K562 (cell line): ENCODE results near the gene C1orf21. TPM values are rescaled to one million over a fixed set of nuclear protein-coding genes. Genes with fewer than 3 reads are reported as not detected.

Source experiments
- ATAC-seq: fragments of 200-7000 bp; cut with Tn5 transposase; 3 replicates; pipeline ENCODE4 v1.9.1; 2020; ENCODE audit warnings: moderate library complexity
- BruUV-seq: library from RNA; stranded (reverse); fragments of 400-500 nt; replicated peaks from 2 replicates; lab custom pipeline; 2021; lab: Mats Ljungman, UMichigan
- CTCF ChIA-PET: fragments of 300-600 bp; formaldehyde crosslinking; extraction: SDS; loops from one replicate; lab custom pipeline; 2021; ENCODE audit warnings: low intra/inter-chr PET ratio; lab: Yijun Ruan, JAX
- POLR2A ChIA-PET: fragments of 300-600, 350-650 bp; sonication (Branson Sonifier 250); formaldehyde crosslinking; extraction: SDS; loops from one replicate; lab custom pipeline; 2021; ENCODE audit warnings: antibody characterized with exemption, inconsistent platforms; lab: Yijun Ruan, JAX
- DNase-seq, 4 experiments: peaks; one replicate each; pipeline versions ENCODE4 v3.0.0 to v3.0.0-alpha.2; 2011 to 2018; ENCODE audit warnings: low spot score in 3 of 4, mixed read lengths in 3 of 4; ENCODE audit errors: extremely low read depth in 1 of 4
- FAIRE-seq: peaks from 2 replicates; lab custom pipeline; 2011; peaks lifted over from hg19 to GRCh38; lab: Jason Lieb, UNC
- H2AFZ ChIP-seq: 2 replicates; pipeline ENCODE4 v1.6.0; 2011; ENCODE audit warnings: low read depth, low read length, control low read depth, inconsistent platforms
- H3K27ac ChIP-seq: fragments of 200-600 bp; 3 replicates; pipeline ENCODE4 v1.8.0; 2011; ENCODE audit warnings: low read depth, mild to moderate bottlenecking, control low read depth, inconsistent platforms, low read length, moderate library complexity, mixed read lengths; ENCODE audit errors: extremely low read depth
- H3K27me3 ChIP-seq, 2 experiments: fragments of 300-600 bp in 1 of 2; 2 replicates in 1 of 2; 3 replicates in 1 of 2; pipeline versions ENCODE4 v1.6.0 to v1.8.0; 2011; ENCODE audit warnings: inconsistent platforms in 2 of 2, low read length in 2 of 2, mild to moderate bottlenecking in 1 of 2, mixed read lengths in 1 of 2, moderate library complexity in 1 of 2; ENCODE audit not compliant: control insufficient read depth in 2 of 2, insufficient read depth in 2 of 2
- H3K36me3 ChIP-seq: fragments of 300-600 bp; 3 replicates; pipeline ENCODE4 v1.8.0; 2011; ENCODE audit warnings: mild to moderate bottlenecking, low read length, inconsistent platforms; ENCODE audit not compliant: control insufficient read depth, insufficient read depth
- H3K4me1 ChIP-seq, 2 experiments: fragments of 200-600 bp in 1 of 2; replicated peaks in 1 of 2; 2 replicates in 1 of 2; 3 replicates in 1 of 2; pipeline versions ENCODE4 v1.5.1 to v1.8.0; 2011; ENCODE audit warnings: inconsistent platforms in 2 of 2, low read length in 2 of 2, mild to moderate bottlenecking in 1 of 2, mixed read lengths in 1 of 2, moderate library complexity in 1 of 2; ENCODE audit not compliant: control insufficient read depth in 2 of 2, insufficient read depth in 2 of 2
- H3K4me2 ChIP-seq: 2 replicates; pipeline ENCODE4 v1.6.1; 2011; ENCODE audit warnings: low read length, control low read depth, inconsistent platforms, mixed read lengths; ENCODE audit not compliant: insufficient read depth
- H3K4me3 ChIP-seq: fragments of 200-600 bp; sonication (generic), shearing (Covaris generic); 2 replicates; pipeline ENCODE4 v1.5.1; 2016; ENCODE audit warnings: control low read depth, inconsistent platforms
- H3K79me2 ChIP-seq: fragments of 200-600 bp; 3 replicates; pipeline ENCODE4 v1.8.0; 2011; ENCODE audit warnings: low read length, inconsistent platforms; ENCODE audit not compliant: control insufficient read depth, insufficient read depth
- H3K9ac ChIP-seq, 2 experiments: 2 replicates each; pipeline versions ENCODE4 v1.6.0 to v1.6.1; 2011; ENCODE audit warnings: low read depth in 2 of 2, low read length in 2 of 2, control low read depth in 1 of 2, inconsistent platforms in 1 of 2, mild to moderate bottlenecking in 1 of 2, mixed read lengths in 1 of 2; ENCODE audit not compliant: insufficient read depth in 1 of 2
- H3K9me1 ChIP-seq: one replicate; pipeline ENCODE4 v1.6.0; 2011; ENCODE audit warnings: inconsistent platforms, mild to moderate bottlenecking, low read length, moderate library complexity; ENCODE audit not compliant: control insufficient read depth, insufficient read depth
- H3K9me3 ChIP-seq: replicated peaks from 2 replicates; pipeline ENCODE4 v1.5.1; 2011; ENCODE audit warnings: low read depth, low read length, inconsistent platforms; ENCODE audit not compliant: control insufficient read depth, insufficient read depth
- H4K20me1 ChIP-seq: replicated peaks from 2 replicates; pipeline ENCODE4 v1.6.1; 2011; ENCODE audit warnings: low read length, inconsistent platforms, mixed read lengths; ENCODE audit not compliant: control insufficient read depth, insufficient read depth
- ASH1L ChIP-seq: fragments of 450-650 bp; IDR thresholded peaks from 2 replicates; pipeline ENCODE4 v1.6.1; 2018; ENCODE audit warnings: borderline replicate concordance, mild to moderate bottlenecking, low read depth; ENCODE audit not compliant: partially characterized antibody
- CBFB ChIP-seq: sonication (generic); formaldehyde crosslinking; IDR thresholded peaks from 2 replicates; pipeline ENCODE4 v1.4.0; 2020; ENCODE audit warnings: mild to moderate bottlenecking, missing genetic modification reagents
- CTBP1 ChIP-seq: fragments of 450-650 bp; IDR thresholded peaks from 2 replicates; pipeline ENCODE4 v1.6.1; 2016; ENCODE audit warnings: borderline replicate concordance
- DNMT1 ChIP-seq: fragments of 450-650 bp; IDR thresholded peaks from 2 replicates; pipeline ENCODE4 v1.6.1; 2016; ENCODE audit warnings: antibody characterized with exemption, mild to moderate bottlenecking
- ELK3 ChIP-seq: fragments of 450-650 bp; formaldehyde crosslinking; IDR thresholded peaks from 2 replicates; pipeline ENCODE4 v1.4.0; 2020; ENCODE audit warnings: mild to moderate bottlenecking
- MCM2 ChIP-seq: fragments of 450-650 bp; IDR thresholded peaks from 2 replicates; pipeline ENCODE4 v1.6.1; 2017; ENCODE audit warnings: low read depth, mild to moderate bottlenecking
- NONO ChIP-seq, 2 experiments: fragments of 200-400 bp in 1 of 2; fragments of 450-650 bp in 1 of 2; formaldehyde crosslinking in 1 of 2; IDR thresholded peaks; 2 replicates each; pipeline ENCODE4 v1.6.1; 2017; ENCODE audit warnings: low read depth in 2 of 2, mild to moderate bottlenecking in 2 of 2, moderate library complexity in 2 of 2, low read length in 1 of 2
- OTX1 ChIP-seq: fragments of 450-650 bp; formaldehyde crosslinking; IDR thresholded peaks from 2 replicates; pipeline ENCODE4 v1.4.0; 2022; ENCODE audit warnings: mild to moderate bottlenecking
- RCOR1 ChIP-seq, 2 experiments: IDR thresholded peaks; 2 replicates each; pipeline ENCODE4 v1.6.1; 2012; ENCODE audit warnings: low read depth in 2 of 2, low read length in 2 of 2, borderline replicate concordance in 1 of 2, improper control_type of control experiment in 1 of 2
- THRB ChIP-seq: fragments of 450-650 bp; formaldehyde crosslinking; conservative IDR thresholded peaks from 2 replicates; pipeline ENCODE4 v1.4.0; 2022; ENCODE audit warnings: mild to moderate bottlenecking, missing genetic modification characterization
- ZBTB17 ChIP-seq: fragments of 450-650 bp; formaldehyde crosslinking; IDR thresholded peaks from 2 replicates; pipeline ENCODE4 v1.4.0; 2020; ENCODE audit warnings: mild to moderate bottlenecking
- ZBTB34 ChIP-seq: fragments of 250-450 bp; sonication (Bioruptor Pico); IDR thresholded peaks from 2 replicates; pipeline ENCODE4 v1.8.0; 2021; ENCODE audit warnings: mild to moderate bottlenecking, moderate library complexity
- ZNF717 ChIP-seq: fragments of 250-450 bp; sonication (Bioruptor Pico); IDR thresholded peaks from 2 replicates; pipeline ENCODE4 v1.5.0; 2021
- WGBS: fragments of 100-300 bp; shearing (Covaris generic); methylation state at CpG from one replicate; pipeline ENCODE4 v1.1.6; 2016; ENCODE audit warnings: low coverage, mixed read lengths; ENCODE audit not compliant: insufficient coverage; ENCODE audit errors: missing lambda C conversion rate; 5-methylcytosine and 5-hydroxymethylcytosine counted together
- in situ Hi-C: fragments of 300-500 bp; cut with MboI; formaldehyde crosslinking; loops from 4 replicates; pipeline ENCODE4 v1.15.0; 2018; ENCODE audit warnings: inconsistent platforms, mixed read lengths
- intact Hi-C: fragments of 100-400 bp; cut with micrococcal nuclease; formaldehyde crosslinking; loops from 2 replicates; pipeline ENCODE4 v1.14.2; 2022
- polyA plus RNA-seq, 8 experiments: library from polyadenylated mRNA; depleted of rRNA in 4 of 8; stranded (reverse) in 5 of 8; unstranded in 3 of 8; fragments of >200 nt; fragmentation: Nextera tagmentation in 2 of 8; fragmentation: Illumina TruSeq in 1 of 8; extraction: Ambion mirVana in 2 of 8; extraction: Trizol in 1 of 8; gene quantifications; 2 replicates each; pipeline versions ENCODE4 v1.2.1 to v1.2.3, GENCODE V29; 2011 to 2014; ENCODE audit warnings: inconsistent platforms in 1 of 8, missing spikeins in 1 of 8
- total RNA-seq, 7 experiments: library from RNA; depleted of rRNA in 6 of 7; stranded (reverse); fragments of >200 nt in 6 of 7; fragmentation: Illumina TruSeq in 2 of 7; extraction: Trizol in 2 of 7; gene quantifications; 2 replicates each; pipeline versions ENCODE4 v1.2.1 to v1.2.3, GENCODE V29; 2011 to 2021; ENCODE audit warnings: low replicate concordance in 1 of 7
- TF ChIP-seq, protein P1 (sequence below): sonication (generic); formaldehyde crosslinking; IDR thresholded peaks from 2 replicates; pipeline ENCODE4 v1.8.0; 2022; ENCODE audit warnings: mild to moderate bottlenecking, missing genetic modification reagents

The C1orf21 gene
- total and polyA plus RNA-seq, 9 of the 15 experiments (the other 6 are each of a cell fraction or from before 2014, with no cell fraction given) = under 0.01 to 0.31 (median 0.07) TPM

- TF ChIP-seq ZBTB17 (CRISPR knock-in tag) = no peak
- no peak for TF ChIP-seq OTX1 (CRISPR knock-in tag)
- no peak for TF ChIP-seq ZNF717
- no peak for TF ChIP-seq ASH1L
- no peak for TF ChIP-seq DNMT1
- no peak for TF ChIP-seq MCM2
- TF ChIP-seq THRB (CRISPR knock-in tag) = no peak
- TF ChIP-seq ZBTB34 (CRISPR knock-in tag) = no peak
- no peak for TF ChIP-seq CTBP1
- TF ChIP-seq, all 486 proteins: peak for 0
Measured at GRCh38 chr1:184644771-184645170, 257.9 kb downstream of the C1orf21 start (continued).

GRCh38 chr1:184646178-184646701 lies 259.4 kb downstream of the C1orf21 start:
- H3K9ac ChIP-seq = no peak overlapping the region
- POLR2A ChIA-PET = interaction anchor here (0.6 kb wide), 1 partner anchor 19 kb away, joined by 3 read pairs; no protein-coding TSS in a partner anchor
- H4K20me1 ChIP-seq = no peaks in the 10 kb centered on the region
- FAIRE-seq (no peak), DNase-seq (no peak), ATAC-seq (no peak)
- H3K9me1 ChIP-seq = no peaks in the 10 kb centered on the region
- BruUV-seq = no TSS peak
- H2AFZ ChIP-seq = no peak overlapping the region
- H3K36me3 ChIP-seq = no peaks in the 10 kb centered on the region
- no peaks in the 10 kb centered on the region for H3K9me3 ChIP-seq
- 5% methylated on average over 3 of the region's 3 CpGs for WGBS
- H3K27me3 ChIP-seq = peaks cover 4 to 15% of the 10 kb centered on the region in 2 experiments; a peak in 4 of 5 replicates
- H3K4me1 ChIP-seq = no peaks in the 10 kb centered on the region
- no peak overlapping the region for H3K27ac ChIP-seq
- intact Hi-C loops = no loop called here
- in situ Hi-C loops = no loop called here
- no peaks in the 10 kb centered on the region for H3K79me2 ChIP-seq
- H3K4me2 ChIP-seq = no peak overlapping the region
- no peak overlapping the region for H3K4me3 ChIP-seq
- CTCF ChIA-PET = no interaction called here
- TF ChIP-seq ELK3 (no peak), CBFB (no peak), RCOR1 (IDR thresholded peaks at IDR 0.05; ENCODE audit: borderline replicate concordance in 1 of 2, low read depth in 2 of 2, low read length in 2 of 2) (no peak), NONO (IDR thresholded peaks at IDR 0.05; ENCODE audit: low read depth in 2 of 2, low read length in 1 of 2) (no peak)
- TF ChIP-seq, protein P1, sequence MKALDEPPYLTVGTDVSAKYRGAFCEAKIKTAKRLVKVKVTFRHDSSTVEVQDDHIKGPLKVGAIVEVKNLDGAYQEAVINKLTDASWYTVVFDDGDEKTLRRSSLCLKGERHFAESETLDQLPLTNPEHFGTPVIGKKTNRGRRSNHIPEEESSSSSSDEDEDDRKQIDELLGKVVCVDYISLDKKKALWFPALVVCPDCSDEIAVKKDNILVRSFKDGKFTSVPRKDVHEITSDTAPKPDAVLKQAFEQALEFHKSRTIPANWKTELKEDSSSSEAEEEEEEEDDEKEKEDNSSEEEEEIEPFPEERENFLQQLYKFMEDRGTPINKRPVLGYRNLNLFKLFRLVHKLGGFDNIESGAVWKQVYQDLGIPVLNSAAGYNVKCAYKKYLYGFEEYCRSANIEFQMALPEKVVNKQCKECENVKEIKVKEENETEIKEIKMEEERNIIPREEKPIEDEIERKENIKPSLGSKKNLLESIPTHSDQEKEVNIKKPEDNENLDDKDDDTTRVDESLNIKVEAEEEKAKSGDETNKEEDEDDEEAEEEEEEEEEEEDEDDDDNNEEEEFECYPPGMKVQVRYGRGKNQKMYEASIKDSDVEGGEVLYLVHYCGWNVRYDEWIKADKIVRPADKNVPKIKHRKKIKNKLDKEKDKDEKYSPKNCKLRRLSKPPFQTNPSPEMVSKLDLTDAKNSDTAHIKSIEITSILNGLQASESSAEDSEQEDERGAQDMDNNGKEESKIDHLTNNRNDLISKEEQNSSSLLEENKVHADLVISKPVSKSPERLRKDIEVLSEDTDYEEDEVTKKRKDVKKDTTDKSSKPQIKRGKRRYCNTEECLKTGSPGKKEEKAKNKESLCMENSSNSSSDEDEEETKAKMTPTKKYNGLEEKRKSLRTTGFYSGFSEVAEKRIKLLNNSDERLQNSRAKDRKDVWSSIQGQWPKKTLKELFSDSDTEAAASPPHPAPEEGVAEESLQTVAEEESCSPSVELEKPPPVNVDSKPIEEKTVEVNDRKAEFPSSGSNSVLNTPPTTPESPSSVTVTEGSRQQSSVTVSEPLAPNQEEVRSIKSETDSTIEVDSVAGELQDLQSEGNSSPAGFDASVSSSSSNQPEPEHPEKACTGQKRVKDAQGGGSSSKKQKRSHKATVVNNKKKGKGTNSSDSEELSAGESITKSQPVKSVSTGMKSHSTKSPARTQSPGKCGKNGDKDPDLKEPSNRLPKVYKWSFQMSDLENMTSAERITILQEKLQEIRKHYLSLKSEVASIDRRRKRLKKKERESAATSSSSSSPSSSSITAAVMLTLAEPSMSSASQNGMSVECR (CRISPR knock-in tag) = no peak
